ENCODE measurements around the gene ZNF780B.
A peak's percentile ranks its signal among the peaks of the same experiment; 100 is the strongest.

The ZNF780B gene

GRCh38 chr19:39997638-39998216 is 58.3 kb downstream of the ZNF780B start:
- H3K4me3 ChIP-seq (ENCODE audit: low read depth, low read length): peak overlapping the region; percentile 90
- H3K9me3 ChIP-seq (ENCODE audit: control insufficient read depth, insufficient read depth, low read depth, low read length): peaks cover 26% of the 10 kb centered on the region
- H3K9ac ChIP-seq (ENCODE audit: low read length): peak overlapping the region; percentile 83
- H3K27ac ChIP-seq (ENCODE audit: low read depth, low read length): no peak overlapping the region
- no peaks in the 10 kb centered on the region for H3K4me1 ChIP-seq (ENCODE audit: control insufficient read depth, insufficient read depth, low read length)
- H3K27me3 ChIP-seq (ENCODE audit: control insufficient read depth, insufficient read depth, low read length): no peaks in the 10 kb centered on the region
- no peaks in the 10 kb centered on the region for H3K36me3 ChIP-seq (ENCODE audit: control insufficient read depth, insufficient read depth, low read length)

DNA sequence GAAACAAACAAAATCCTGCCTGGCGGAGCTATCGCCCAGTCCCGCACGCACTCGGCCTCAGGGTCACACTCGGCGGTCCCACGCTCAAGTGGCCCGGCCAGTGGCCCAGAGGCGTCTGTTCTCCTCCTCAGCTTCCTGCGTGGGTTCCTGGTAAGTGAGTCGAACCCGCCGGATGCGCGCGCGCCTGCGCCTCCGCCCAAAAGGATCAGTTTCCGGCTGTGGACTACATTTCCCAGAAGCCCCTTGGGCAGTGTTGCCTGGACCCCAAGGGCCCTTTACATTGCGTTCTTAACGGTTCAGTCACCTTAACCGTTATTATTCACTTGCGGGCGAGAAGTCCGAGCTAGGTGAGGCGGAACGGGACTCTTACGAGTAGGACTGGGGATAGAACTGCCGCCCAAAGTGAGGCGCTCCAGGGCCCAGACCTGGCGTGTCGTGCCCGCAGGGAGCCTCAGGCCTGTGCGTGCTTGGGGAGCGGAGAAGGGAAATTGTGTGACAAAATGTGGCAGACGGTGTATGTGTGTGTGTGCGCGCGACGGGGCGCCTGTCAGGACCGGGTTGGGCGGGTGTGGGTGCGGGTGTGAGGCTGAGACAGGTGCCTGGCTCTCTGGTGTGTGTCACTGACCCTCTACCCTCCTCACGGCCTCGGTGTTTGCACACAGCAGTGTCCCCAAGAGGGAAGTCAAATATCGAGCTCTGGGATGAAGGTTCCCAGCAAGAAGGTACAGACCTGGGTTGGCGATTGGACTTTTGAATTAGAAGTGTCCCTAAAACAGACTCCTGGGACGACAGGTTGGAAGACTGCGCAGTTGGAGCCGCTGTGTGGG is 59.0 kb downstream of the ZNF780B start, which contains the start of gene ZNF546:
Gene ZNF546 (plus strand): TSS at position 250 of the 827 bp plus-strand sequence. CDS start 1,267 bp downstream, outside the sequence.
- peak within 1 kb of the TSS; percentile 83 for H3K9ac ChIP-seq (ENCODE audit: low read length)
- peaks cover 26% of the 10 kb centered on the region for H3K9me3 ChIP-seq (ENCODE audit: control insufficient read depth, insufficient read depth, low read depth, low read length)
- H3K36me3 ChIP-seq (ENCODE audit: control insufficient read depth, insufficient read depth, low read length): no peaks in the 10 kb centered on the region
- H3K27ac ChIP-seq (ENCODE audit: low read depth, low read length): 0 out of 2 replicates have a peak within 1 kb of the TSS, but pooled peaks have one; percentile 22
- H3K4me3 ChIP-seq (ENCODE audit: low read depth, low read length): peak within 1 kb of the TSS; percentile 90
- H3K4me1 ChIP-seq (ENCODE audit: control insufficient read depth, insufficient read depth, low read length): no peaks in the 10 kb centered on the region
- no peaks in the 10 kb centered on the region for H3K27me3 ChIP-seq (ENCODE audit: control insufficient read depth, insufficient read depth, low read length)

GRCh38 chr19:39996218-39996810 is 59.7 kb downstream of the ZNF780B start:
- H3K36me3 ChIP-seq (ENCODE audit: control insufficient read depth, insufficient read depth, low read length): no peaks in the 10 kb centered on the region
- H3K4me3 ChIP-seq (ENCODE audit: low read depth, low read length): peak overlapping the region; percentile 90
- no peaks in the 10 kb centered on the region for H3K4me1 ChIP-seq (ENCODE audit: control insufficient read depth, insufficient read depth, low read length)
- H3K27ac ChIP-seq (ENCODE audit: low read depth, low read length): 0 out of 2 replicates have a peak overlapping the region, but pooled peaks have one; percentile 22
- peak overlapping the region; percentile 83 for H3K9ac ChIP-seq (ENCODE audit: low read length)
- H3K27me3 ChIP-seq (ENCODE audit: control insufficient read depth, insufficient read depth, low read length): no peaks in the 10 kb centered on the region
- H3K9me3 ChIP-seq (ENCODE audit: control insufficient read depth, insufficient read depth, low read depth, low read length): peaks cover 26% of the 10 kb centered on the region

- peaks cover 22% of the 10 kb centered on the region for H3K9me3 ChIP-seq (ENCODE audit: control insufficient read depth, insufficient read depth, low read depth, low read length)
- no peaks in the 10 kb centered on the region for H3K36me3 ChIP-seq (ENCODE audit: control insufficient read depth, insufficient read depth, low read length)
- no peak overlapping the region for H3K27ac ChIP-seq (ENCODE audit: low read depth, low read length)
- H3K9ac ChIP-seq (ENCODE audit: low read length): no peak overlapping the region
- H3K4me3 ChIP-seq (ENCODE audit: low read depth, low read length): peak overlapping the region; percentile 90
- no peaks in the 10 kb centered on the region for H3K27me3 ChIP-seq (ENCODE audit: control insufficient read depth, insufficient read depth, low read length)
- H3K4me1 ChIP-seq (ENCODE audit: control insufficient read depth, insufficient read depth, low read length): no peaks in the 10 kb centered on the region
Observed at GRCh38 chr19:39995794-39996193, 60.2 kb downstream of the ZNF780B start.

DNA sequence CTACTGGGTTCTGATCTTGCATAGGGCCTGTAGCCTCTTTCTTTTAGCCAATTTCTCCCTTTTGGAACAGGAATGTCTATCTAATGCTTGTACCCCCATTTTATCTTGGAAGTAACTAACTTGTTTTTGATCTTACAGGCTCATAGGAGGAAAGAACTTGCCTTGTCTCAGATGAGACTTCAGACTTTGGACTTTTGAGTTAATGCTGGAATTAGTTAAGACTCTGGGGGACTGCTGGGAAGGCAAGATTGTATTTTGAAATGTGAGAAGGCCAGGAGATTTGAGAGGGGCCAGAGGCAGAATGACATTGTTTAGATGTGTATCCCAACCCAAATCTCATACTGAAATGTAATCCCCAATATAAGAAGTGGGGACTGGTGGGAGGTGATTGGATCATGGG is 61.7 kb downstream of the ZNF780B start:
- H3K4me3 ChIP-seq (ENCODE audit: low read depth, low read length): no peak overlapping the region
- no peaks in the 10 kb centered on the region for H3K4me1 ChIP-seq (ENCODE audit: control insufficient read depth, insufficient read depth, low read length)
- no peaks in the 10 kb centered on the region for H3K27me3 ChIP-seq (ENCODE audit: control insufficient read depth, insufficient read depth, low read length)
- peaks cover 21% of the 10 kb centered on the region for H3K9me3 ChIP-seq (ENCODE audit: control insufficient read depth, insufficient read depth, low read depth, low read length)
- no peak overlapping the region for H3K27ac ChIP-seq (ENCODE audit: low read depth, low read length)
- H3K9ac ChIP-seq (ENCODE audit: low read length): no peak overlapping the region
- H3K36me3 ChIP-seq (ENCODE audit: control insufficient read depth, insufficient read depth, low read length): no peaks in the 10 kb centered on the region

- H3K9me3 ChIP-seq (ENCODE audit: control insufficient read depth, insufficient read depth, low read depth, low read length): peaks cover 21% of the 10 kb centered on the region
- no peak overlapping the region for H3K27ac ChIP-seq (ENCODE audit: low read depth, low read length)
- H3K9ac ChIP-seq (ENCODE audit: low read length): no peak overlapping the region
- H3K4me1 ChIP-seq (ENCODE audit: control insufficient read depth, insufficient read depth, low read length): no peaks in the 10 kb centered on the region
- H3K36me3 ChIP-seq (ENCODE audit: control insufficient read depth, insufficient read depth, low read length): no peaks in the 10 kb centered on the region
- no peak overlapping the region for H3K4me3 ChIP-seq (ENCODE audit: low read depth, low read length)
- no peaks in the 10 kb centered on the region for H3K27me3 ChIP-seq (ENCODE audit: control insufficient read depth, insufficient read depth, low read length)
Observed at GRCh38 chr19:39993605-39994004, 62.4 kb downstream of the ZNF780B start.

- H3K9me3 ChIP-seq (ENCODE audit: control insufficient read depth, insufficient read depth, low read depth, low read length): peaks cover 35% of the 10 kb centered on the region
- H3K4me3 ChIP-seq (ENCODE audit: low read depth, low read length): no peak overlapping the region
- H3K27me3 ChIP-seq (ENCODE audit: control insufficient read depth, insufficient read depth, low read length): no peaks in the 10 kb centered on the region
- no peak overlapping the region for H3K27ac ChIP-seq (ENCODE audit: low read depth, low read length)
- H3K4me1 ChIP-seq (ENCODE audit: control insufficient read depth, insufficient read depth, low read length): no peaks in the 10 kb centered on the region
- peaks cover 13% of the 10 kb centered on the region for H3K36me3 ChIP-seq (ENCODE audit: control insufficient read depth, insufficient read depth, low read length)
- no peak overlapping the region for H3K9ac ChIP-seq (ENCODE audit: low read length)
Observed at GRCh38 chr19:39987596-39987995, 68.4 kb downstream of the ZNF780B start.

DNA sequence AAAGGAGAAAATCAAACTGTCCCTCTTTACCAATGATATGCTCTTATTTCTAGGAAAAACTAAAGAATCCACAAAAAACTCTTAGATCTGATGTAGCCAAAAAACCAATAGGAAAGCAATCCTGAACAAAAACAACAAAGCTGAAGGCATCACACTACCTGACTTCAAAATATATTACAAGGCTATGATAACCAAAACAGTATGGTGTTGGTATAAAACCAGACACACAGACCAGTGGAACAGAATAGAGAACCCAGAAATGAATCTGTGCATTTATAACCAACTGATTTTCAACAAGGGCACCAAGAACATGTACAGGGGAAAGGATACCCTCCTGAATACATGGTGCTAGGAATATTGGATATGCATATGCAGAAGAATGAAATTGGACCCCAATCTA is 68.9 kb downstream of the ZNF780B start:
- peaks cover 17% of the 10 kb centered on the region for H3K36me3 ChIP-seq (ENCODE audit: control insufficient read depth, insufficient read depth, low read length)
- H3K9ac ChIP-seq (ENCODE audit: low read length): no peak overlapping the region
- H3K4me3 ChIP-seq (ENCODE audit: low read depth, low read length): no peak overlapping the region
- no peak overlapping the region for H3K27ac ChIP-seq (ENCODE audit: low read depth, low read length)
- H3K27me3 ChIP-seq (ENCODE audit: control insufficient read depth, insufficient read depth, low read length): no peaks in the 10 kb centered on the region
- no peaks in the 10 kb centered on the region for H3K4me1 ChIP-seq (ENCODE audit: control insufficient read depth, insufficient read depth, low read length)
- H3K9me3 ChIP-seq (ENCODE audit: control insufficient read depth, insufficient read depth, low read depth, low read length): peaks cover 35% of the 10 kb centered on the region

- Histone ChIP-seq H3K9ac (ENCODE audit: low read length) (no peak overlapping the region), H3K27ac (ENCODE audit: low read depth, low read length) (no peak overlapping the region), H3K4me1 (ENCODE audit: control insufficient read depth, insufficient read depth, low read length) (no peaks in the 10 kb centered on the region), H3K27me3 (ENCODE audit: control insufficient read depth, insufficient read depth, low read length) (no peaks in the 10 kb centered on the region), H3K36me3 (ENCODE audit: control insufficient read depth, insufficient read depth, low read length) (peaks cover 21% of the 10 kb centered on the region), H3K4me3 (ENCODE audit: low read depth, low read length) (no peak overlapping the region), H3K9me3 (ENCODE audit: control insufficient read depth, insufficient read depth, low read depth, low read length) (peaks cover 35% of the 10 kb centered on the region)
Observed at GRCh38 chr19:39986643-39987042, 69.4 kb downstream of the ZNF780B start.

GRCh38 chr19:39983695-39984300 is 72.2 kb downstream of the ZNF780B start:
- Histone ChIP-seq H3K4me3 (ENCODE audit: low read depth, low read length) (no peak overlapping the region), H3K9me3 (ENCODE audit: control insufficient read depth, insufficient read depth, low read depth, low read length) (peaks cover 35% of the 10 kb centered on the region), H3K27me3 (ENCODE audit: control insufficient read depth, insufficient read depth, low read length) (no peaks in the 10 kb centered on the region), H3K9ac (ENCODE audit: low read length) (no peak overlapping the region), H3K36me3 (ENCODE audit: control insufficient read depth, insufficient read depth, low read length) (peaks cover 50% of the 10 kb centered on the region), H3K4me1 (ENCODE audit: control insufficient read depth, insufficient read depth, low read length) (no peaks in the 10 kb centered on the region), H3K27ac (ENCODE audit: low read depth, low read length) (no peak overlapping the region)

Data from HUES6 (cell line).